Neural progenitor cell (in vitro differentiated cells): ENCODE measurements around the gene TNFRSF9. TPM values are rescaled to one million over a fixed set of nuclear protein-coding genes. Genes with fewer than 3 reads are reported as not detected.
"Not testable (repeated sequence)": the region's sequence is repeated elsewhere in the genome, so short reads cannot be mapped to it uniquely, and the experiment has no call there.

ENCODE experiments used
- DNase-seq: peaks from one replicate; pipeline ENCODE4 v3.0.0-alpha.2; 2016; ENCODE audit warnings: low spot score
- H2AFZ ChIP-seq: fragments of 200-600 bp; sonication (generic); replicated peaks from 2 replicates; pipeline ENCODE4 v1.6.1; 2016; ENCODE audit warnings: antibody characterized with exemption
- H3F3A ChIP-seq: fragments of 200-600 bp; sonication (generic); 2 replicates; pipeline ENCODE4 v1.6.1; 2016; ENCODE audit warnings: antibody characterized with exemption, low read depth
- H3K27ac ChIP-seq: fragments of 200-600 bp; sonication (generic); 2 replicates; pipeline ENCODE4 v1.5.1; 2016; ENCODE audit warnings: mild to moderate bottlenecking
- H3K27me3 ChIP-seq: fragments of 200-600 bp; sonication (generic); 2 replicates; pipeline ENCODE4 v1.6.1; 2016; ENCODE audit warnings: mild to moderate bottlenecking, moderate library complexity
- H3K36me3 ChIP-seq: fragments of 200-600 bp; sonication (generic); 2 replicates; pipeline ENCODE4 v1.5.1; 2016
- H3K4me1 ChIP-seq: fragments of 200-600 bp; sonication (generic); 2 replicates; pipeline ENCODE4 v1.6.1; 2016; ENCODE audit warnings: mixed run types
- H3K4me2 ChIP-seq: fragments of 200-600 bp; sonication (generic); 2 replicates; pipeline ENCODE4 v1.6.1; 2016
- H3K4me3 ChIP-seq: fragments of 200-600 bp; sonication (generic); 2 replicates; pipeline ENCODE4 v1.5.1; 2016
- H3K79me2 ChIP-seq: fragments of 200-600 bp; sonication (generic); 2 replicates; pipeline ENCODE4 v1.6.1; 2016; ENCODE audit warnings: low read depth
- H3K9ac ChIP-seq: fragments of 200-600 bp; sonication (generic); 2 replicates; pipeline ENCODE4 v1.6.1; 2016
- H3K9me3 ChIP-seq: fragments of 200-600 bp; sonication (generic); 2 replicates; pipeline ENCODE4 v1.5.1; 2016; ENCODE audit warnings: low read depth
- H4K20me1 ChIP-seq: fragments of 200-600 bp; sonication (generic); 2 replicates; pipeline ENCODE4 v1.6.1; 2016; ENCODE audit warnings: low read depth
- H3K27ac Mint-ChIP-seq: 3 replicates; pipeline ENCODE4 v1.8.0; 2021; ENCODE audit warnings: mixed read lengths
- H3K27me3 Mint-ChIP-seq: 2 replicates; pipeline ENCODE4 v1.8.0; 2022; ENCODE audit warnings: low read depth, mild to moderate bottlenecking, inconsistent platforms, moderate library complexity, mixed read lengths; ENCODE audit not compliant: insufficient read depth
- H3K36me3 Mint-ChIP-seq: 3 replicates; pipeline ENCODE4 v1.8.0; 2021; ENCODE audit warnings: mixed read lengths
- H3K4me1 Mint-ChIP-seq: 3 replicates; pipeline ENCODE4 v1.8.0; 2021; ENCODE audit warnings: mixed read lengths
- H3K4me3 Mint-ChIP-seq: 3 replicates; pipeline ENCODE4 v1.8.0; 2021; ENCODE audit warnings: mild to moderate bottlenecking, moderate library complexity, mixed read lengths
- H3K9me3 Mint-ChIP-seq: 3 replicates; pipeline ENCODE4 v1.8.0; 2020; ENCODE audit warnings: mixed read lengths
- CTCF ChIP-seq: fragments of 200-600 bp; sonication (generic); IDR thresholded peaks from 2 replicates; pipeline ENCODE4 v1.5.1; 2017; ENCODE audit warnings: antibody characterized with exemption, mild to moderate bottlenecking
- EZH2 ChIP-seq: fragments of 200-600 bp; sonication (generic); IDR thresholded peaks from 2 replicates; pipeline ENCODE4 v1.6.1; 2017; ENCODE audit warnings: antibody characterized with exemption, mild to moderate bottlenecking, moderate library complexity
- EZH2phosphoT487 ChIP-seq: fragments of 200-600 bp; sonication (generic); IDR thresholded peaks from 2 replicates; pipeline ENCODE4 v1.6.1; 2017; ENCODE audit warnings: antibody characterized with exemption
- total RNA-seq: library from RNA; depleted of rRNA; stranded (reverse); fragments of >200 nt; gene quantifications from 2 replicates; pipeline ENCODE4 v1.2.3, GENCODE V29; 2015; ENCODE audit warnings: low replicate concordance

Gene TNFRSF9
- total RNA-seq, 1 donor from 2014 or later = not detected

GRCh38 chr1:7928247-7928646, 12.4 kb downstream of the TNFRSF9 start:
- TF ChIP-seq EZH2 (no peak), EZH2phosphoT487 (no peak), CTCF (no peak)
- H3K4me3 ChIP-seq = no peak overlapping the region
- no peaks in the 10 kb centered on the region for H3K9me3 ChIP-seq
- no peak overlapping the region for H3K4me2 ChIP-seq
- peaks cover 5% of the 10 kb centered on the region for H3K27me3 Mint-ChIP-seq
- H3K9ac ChIP-seq = no peak overlapping the region
- no peaks in the 10 kb centered on the region for H3K79me2 ChIP-seq
- H3K4me1 ChIP-seq = no peaks in the 10 kb centered on the region
- H3K27ac Mint-ChIP-seq = no peak overlapping the region
- H3K36me3 Mint-ChIP-seq = no peaks in the 10 kb centered on the region
- no peak overlapping the region for H2AFZ ChIP-seq
- no peaks in the 10 kb centered on the region for H3K9me3 Mint-ChIP-seq
- no peaks in the 10 kb centered on the region for H3F3A ChIP-seq
- no peak overlapping the region for H3K4me3 Mint-ChIP-seq
- no peaks in the 10 kb centered on the region for H4K20me1 ChIP-seq
- DNase-seq = no peak
- H3K27me3 ChIP-seq = no peaks in the 10 kb centered on the region
- H3K27ac ChIP-seq = no peak overlapping the region
- peaks cover 7% of the 10 kb centered on the region for H3K4me1 Mint-ChIP-seq
- no peaks in the 10 kb centered on the region for H3K36me3 ChIP-seq

GRCh38 chr1:7927061-7927460, 13.6 kb downstream of the TNFRSF9 start:
- not testable (repeated sequence) for H3K9ac ChIP-seq, H2AFZ ChIP-seq, H3K4me3 ChIP-seq, H3K27ac Mint-ChIP-seq, DNase-seq, H3K27ac ChIP-seq, H3F3A ChIP-seq, H4K20me1 ChIP-seq, H3K27me3 Mint-ChIP-seq, H3K27me3 ChIP-seq, H3K4me2 ChIP-seq, H3K4me1 ChIP-seq, H3K36me3 ChIP-seq, H3K79me2 ChIP-seq, H3K36me3 Mint-ChIP-seq, H3K4me1 Mint-ChIP-seq, H3K9me3 Mint-ChIP-seq, H3K9me3 ChIP-seq
- peak overlapping the region; percentile 62 for H3K4me3 Mint-ChIP-seq

- Histone ChIP-seq H3K79me2 (no peaks in the 10 kb centered on the region), H3K9me3 (no peaks in the 10 kb centered on the region), H3F3A (no peaks in the 10 kb centered on the region), H3K27me3 (no peaks in the 10 kb centered on the region), H3K27ac (no peak overlapping the region), H3K4me1 (no peaks in the 10 kb centered on the region), H2AFZ (peak overlapping the region; percentile 18), H4K20me1 (no peaks in the 10 kb centered on the region), H3K4me2 (no peak overlapping the region), H3K9ac (no peak overlapping the region), H3K4me3 (no peak overlapping the region), H3K36me3 (no peaks in the 10 kb centered on the region)
- TF ChIP-seq CTCF (no peak), EZH2 (no peak), EZH2phosphoT487 (no peak)
- Mint-ChIP-seq H3K27me3 (peaks cover 4% of the 10 kb centered on the region), H3K36me3 (no peaks in the 10 kb centered on the region), H3K27ac (no peak overlapping the region), H3K4me1 (no peaks in the 10 kb centered on the region), H3K9me3 (no peaks in the 10 kb centered on the region), H3K4me3 (no peak overlapping the region)
- DNase-seq = no peak
Observed at GRCh38 chr1:7922301-7922700, 18.3 kb downstream of the TNFRSF9 start.

- H2AFZ ChIP-seq = peak overlapping the region; percentile 18
- H3K4me1 ChIP-seq = no peaks in the 10 kb centered on the region
- no peak for DNase-seq
- Mint-ChIP-seq H3K9me3 (no peaks in the 10 kb centered on the region), H3K36me3 (no peaks in the 10 kb centered on the region), H3K27ac (no peak overlapping the region), H3K27me3 (peaks cover 3% of the 10 kb centered on the region), H3K4me1 (no peaks in the 10 kb centered on the region), H3K4me3 (no peak overlapping the region)
- H3K27me3 ChIP-seq = no peaks in the 10 kb centered on the region
- no peak overlapping the region for H3K27ac ChIP-seq
- H3K9me3 ChIP-seq = no peaks in the 10 kb centered on the region
- H3K36me3 ChIP-seq = no peaks in the 10 kb centered on the region
- no peaks in the 10 kb centered on the region for H3F3A ChIP-seq
- no peak for TF ChIP-seq EZH2
- no peak for TF ChIP-seq EZH2phosphoT487
- no peak for TF ChIP-seq CTCF
- no peak overlapping the region for H3K9ac ChIP-seq
- no peak overlapping the region for H3K4me3 ChIP-seq
- no peak overlapping the region for H3K4me2 ChIP-seq
- no peaks in the 10 kb centered on the region for H3K79me2 ChIP-seq
- no peaks in the 10 kb centered on the region for H4K20me1 ChIP-seq
Observed at GRCh38 chr1:7921796-7922195, 18.8 kb downstream of the TNFRSF9 start.
